HCT116 (cell line): ENCODE measurements around the gene AGPS. TPM values are rescaled to one million over a fixed set of nuclear protein-coding genes. Genes with fewer than 3 reads are reported as not detected.

Source experiments
- ATAC-seq: fragments of 200-7000 bp; cut with Tn5 transposase; 2 replicates; pipeline ENCODE4 v1.9.1; 2020; ENCODE audit warnings: mild to moderate bottlenecking, moderate library complexity
- BruUV-seq: library from RNA; stranded (reverse); fragments of 400-500 nt; replicated peaks from 2 replicates; lab custom pipeline; 2021; lab: Mats Ljungman, UMichigan
- CTCF ChIA-PET: fragments of 300-600 bp; sonication (Branson Sonifier 250); formaldehyde crosslinking; loops from one replicate; lab custom pipeline; 2021; ENCODE audit warnings: antibody characterized with exemption; lab: Charles Lee
- POLR2A ChIA-PET: fragments of 300-600, 350-600 bp; sonication (Branson Sonifier 250); formaldehyde crosslinking; loops from one replicate; lab custom pipeline; 2021; ENCODE audit warnings: antibody characterized with exemption; lab: Charles Lee
- RAD21 ChIA-PET, 2 experiments: fragments of 300-600 bp; sonication (Branson Sonifier 250); formaldehyde crosslinking; loops; one replicate each; lab custom pipeline; 2023; ENCODE audit warnings: low total read pairs in 2 of 2; ENCODE audit not compliant: uncharacterized antibody in 2 of 2, unreplicated experiment in 2 of 2, low non-redundant PET in 1 of 2; lab: Charles Lee
- DNase-seq: peaks from one replicate; pipeline ENCODE4 v3.0.0-alpha.2; 2010; ENCODE audit warnings: low read depth, low spot score
- H2AFZ ChIP-seq: fragments of 200-600 bp; shearing (Covaris generic), sonication (generic); 2 replicates; pipeline ENCODE4 v1.6.1; 2017; ENCODE audit warnings: low read depth, mixed run types, mixed read lengths, antibody characterized with exemption, low read length; ENCODE audit not compliant: poor library complexity, severe bottlenecking
- H3K27ac ChIP-seq: 2 replicates; pipeline ENCODE4 v1.5.1; 2012; ENCODE audit warnings: low read depth, low read length
- H3K27me3 ChIP-seq: fragments of 200-600 bp; sonication (generic); 2 replicates; pipeline ENCODE4 v1.6.1; 2016; ENCODE audit warnings: mixed run types, low read length, mixed read lengths; ENCODE audit not compliant: insufficient read depth
- H3K36me3 ChIP-seq, 2 experiments: fragments of 200-500 bp in 1 of 2; fragments of 200-600 bp in 1 of 2; sonication (Bioruptor generic) in 1 of 2; sonication (generic) in 1 of 2; 2 replicates each; pipeline versions ENCODE4 v1.5.1 to v1.6.1; 2014 to 2016; ENCODE audit warnings: low read length in 2 of 2, inconsistent platforms in 1 of 2, mixed read lengths in 1 of 2, mixed run types in 1 of 2; ENCODE audit not compliant: insufficient read depth in 2 of 2, control insufficient read depth in 1 of 2
- H3K4me1 ChIP-seq, 2 experiments: fragments of 200-600 bp in 1 of 2; sonication (generic) in 1 of 2; 2 replicates each; pipeline versions ENCODE4 v1.5.1 to v1.6.1; 2012 to 2017; ENCODE audit warnings: low read length in 2 of 2, inconsistent platforms in 1 of 2, mild to moderate bottlenecking in 1 of 2, mixed read lengths in 1 of 2, mixed run types in 1 of 2, moderate library complexity in 1 of 2; ENCODE audit not compliant: insufficient read depth in 2 of 2, control insufficient read depth in 1 of 2
- H3K4me2 ChIP-seq: fragments of 200-600 bp; sonication (generic); 2 replicates; pipeline ENCODE4 v1.6.1; 2017; ENCODE audit warnings: mixed run types, low read length, mixed read lengths
- H3K4me3 ChIP-seq, 2 experiments: fragments of 200-600 bp in 1 of 2; sonication (generic) in 1 of 2; replicated peaks in 1 of 2; 2 replicates each; pipeline ENCODE4 v1.5.1; 2011 to 2016; ENCODE audit warnings: low read length in 2 of 2, control low read depth in 1 of 2, low read depth in 1 of 2, mild to moderate bottlenecking in 1 of 2, mixed read lengths in 1 of 2, mixed run types in 1 of 2
- H3K79me2 ChIP-seq: fragments of 200-600 bp; sonication (generic); 2 replicates; pipeline ENCODE4 v1.6.1; 2017; ENCODE audit warnings: mild to moderate bottlenecking, mixed run types, low read length, moderate library complexity, mixed read lengths; ENCODE audit not compliant: insufficient read depth
- H3K9ac ChIP-seq: fragments of 200-600 bp; sonication (generic); 2 replicates; pipeline ENCODE4 v1.6.1; 2016; ENCODE audit warnings: low read length, mixed read lengths
- H3K9me2 ChIP-seq: fragments of 200-600 bp; sonication (generic), shearing (Covaris generic); 2 replicates; pipeline ENCODE4 v1.6.1; 2017; ENCODE audit warnings: mixed run types, mild to moderate bottlenecking, moderate library complexity; ENCODE audit not compliant: insufficient read depth
- H3K9me3 ChIP-seq, 2 experiments: fragments of 200-500 bp in 1 of 2; fragments of 200-600 bp in 1 of 2; sonication (Bioruptor generic) in 1 of 2; sonication (generic) in 1 of 2; 2 replicates each; pipeline ENCODE4 v1.6.1; 2014 to 2017; ENCODE audit warnings: low read length in 2 of 2, mixed read lengths in 2 of 2, inconsistent platforms in 1 of 2, low read depth in 1 of 2, mild to moderate bottlenecking in 1 of 2, mixed run types in 1 of 2, moderate library complexity in 1 of 2; ENCODE audit not compliant: control insufficient read depth in 1 of 2, insufficient read depth in 1 of 2
- H4K20me1 ChIP-seq: fragments of 200-600 bp; sonication (generic), shearing (Covaris generic); 2 replicates; pipeline ENCODE4 v1.6.1; 2017; ENCODE audit warnings: mixed run types, mild to moderate bottlenecking, moderate library complexity; ENCODE audit not compliant: insufficient read depth
- CBX3 ChIP-seq: IDR thresholded peaks from 2 replicates; pipeline ENCODE4 v1.6.1; 2012; ENCODE audit warnings: low read depth
- CEBPB ChIP-seq: IDR thresholded peaks from 2 replicates; pipeline ENCODE4 v1.6.1; 2012; ENCODE audit warnings: low read depth
- EGR1 ChIP-seq: IDR thresholded peaks from 2 replicates; pipeline ENCODE4 v1.6.1; 2012; ENCODE audit warnings: low read depth
- ELF1 ChIP-seq: IDR thresholded peaks from 2 replicates; pipeline ENCODE4 v1.6.1; 2012; ENCODE audit warnings: low read depth, borderline replicate concordance
- EZH2 ChIP-seq: fragments of 200-600 bp; sonication (generic); IDR thresholded peaks from 2 replicates; pipeline ENCODE4 v1.6.1; 2017; ENCODE audit warnings: antibody characterized with exemption, mixed run types
- FOSL1 ChIP-seq: IDR thresholded peaks from 2 replicates; pipeline ENCODE4 v1.6.1; 2012; ENCODE audit warnings: low read depth
- JUND ChIP-seq: IDR thresholded peaks from 2 replicates; pipeline ENCODE4 v1.6.1; 2012
- POLR2A ChIP-seq: IDR thresholded peaks from 2 replicates; pipeline ENCODE4 v1.7.0; 2011; ENCODE audit warnings: borderline replicate concordance; ENCODE audit not compliant: insufficient read depth, insufficient read length; ENCODE audit errors: extremely low read depth
- SP1 ChIP-seq: IDR thresholded peaks from 2 replicates; pipeline ENCODE4 v1.6.1; 2012; ENCODE audit warnings: low read depth
- TCF7L2 ChIP-seq: IDR thresholded peaks from 2 replicates; pipeline ENCODE4 v1.7.0; 2011; ENCODE audit warnings: borderline replicate concordance, inconsistent platforms; ENCODE audit not compliant: insufficient read depth, insufficient read length; ENCODE audit errors: extremely low read depth
- YY1 ChIP-seq: IDR thresholded peaks from 2 replicates; pipeline ENCODE4 v1.6.1; 2011; ENCODE audit warnings: low read length, low read depth, moderate library complexity, mild to moderate bottlenecking; ENCODE audit not compliant: insufficient replicate concordance; ENCODE audit errors: extremely low read depth
- ZFX ChIP-seq: fragments of 450-650 bp; IDR thresholded peaks from 2 replicates; pipeline ENCODE4 v1.6.1; 2017
- ZNF274 ChIP-seq: fragments of 200-500 bp; sonication (Bioruptor generic); IDR thresholded peaks from 2 replicates; pipeline ENCODE4 v1.6.1; 2014; ENCODE audit warnings: mild to moderate bottlenecking, low read depth, low read length, inconsistent platforms
- intact Hi-C: fragments of 100-400 bp; cut with micrococcal nuclease; formaldehyde crosslinking; loops from 2 replicates; pipeline ENCODE4 v1.10.0; 2022
- total RNA-seq: library from RNA; stranded (reverse); gene quantifications from one replicate; pipeline ENCODE4 v1.2.1, GENCODE V29; 2021; ENCODE audit not compliant: unreplicated experiment
- TF ChIP-seq, protein P1 (sequence below), 3 experiments: fragments of 200-600 bp in 1 of 3; sonication (generic) in 1 of 3; IDR thresholded peaks in 2 of 3; conservative IDR thresholded peaks in 1 of 3; 2 replicates each; pipeline ENCODE4 v1.5.1; 2012 to 2017; ENCODE audit warnings: low read depth in 2 of 3, low read length in 2 of 3, antibody characterized with exemption in 1 of 3, borderline replicate concordance in 1 of 3, control low read depth in 1 of 3, mild to moderate bottlenecking in 1 of 3, mixed read lengths in 1 of 3, mixed run types in 1 of 3, moderate library complexity in 1 of 3; ENCODE audit not compliant: insufficient read depth in 1 of 3
- TF ChIP-seq, protein P2 (sequence below): IDR thresholded peaks from 2 replicates; pipeline ENCODE4 v1.6.1; 2012; ENCODE audit warnings: low read depth

AGPS gene
- total RNA-seq, 1 experiment from 2014 or later, result 66.6 TPM

DNA sequence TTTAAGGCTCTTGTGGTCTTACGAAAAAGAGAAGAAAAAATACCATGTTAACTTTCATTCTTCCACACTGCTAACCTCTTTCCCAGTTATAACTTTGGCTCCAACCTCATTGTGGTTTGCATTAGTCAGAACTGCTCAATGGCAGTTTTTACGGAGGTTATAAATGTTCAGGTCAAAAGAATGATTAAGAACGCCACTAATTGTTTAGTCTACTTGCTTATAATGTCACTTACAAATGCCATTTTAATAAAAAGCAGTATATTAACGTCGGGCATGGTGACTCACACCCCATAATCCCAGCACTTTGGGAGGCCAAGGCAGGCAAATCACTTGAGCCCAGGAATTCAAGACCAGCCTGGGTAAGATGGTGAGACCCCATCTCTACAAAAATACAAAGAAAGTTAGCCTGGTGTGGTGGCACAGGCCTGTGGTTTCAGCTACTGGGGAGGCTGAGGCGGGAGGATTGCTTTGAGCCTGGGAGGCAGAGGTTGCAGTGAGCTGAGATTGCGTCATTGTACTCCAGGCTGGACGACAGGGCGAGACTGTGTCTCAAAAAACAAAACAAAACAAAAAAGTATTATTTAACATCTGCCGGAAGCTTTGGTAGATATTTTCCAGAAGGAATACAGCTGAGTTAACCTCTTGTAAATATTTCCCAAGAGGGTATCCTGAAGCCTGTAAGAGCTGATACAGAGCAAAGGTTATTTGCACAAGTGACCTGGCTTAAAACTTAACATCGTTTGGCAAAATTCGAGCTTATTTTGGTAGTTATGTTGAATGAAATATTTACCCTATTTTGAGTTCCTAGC, 5.1 kb downstream of the AGPS start:
- H3K36me3 ChIP-seq, result no peaks in the 10 kb centered on the region
- ChIA-PET RAD21 (no interaction called here), POLR2A (no interaction called here), CTCF (no interaction called here)
- no peak overlapping the region for H3K9ac ChIP-seq
- no TSS peak for BruUV-seq
- H4K20me1 ChIP-seq, result peaks cover 12% of the 10 kb centered on the region; the same call in 1 of the 2 replicates
- H2AFZ ChIP-seq, result no peak overlapping the region
- intact Hi-C loops, result no loop called here
- no peak overlapping the region for H3K4me3 ChIP-seq
- no peaks in the 10 kb centered on the region for H3K9me3 ChIP-seq
- H3K4me2 ChIP-seq, result peak overlapping the region; percentile 54
- H3K4me1 ChIP-seq, result peaks cover 20 to 47% of the 10 kb centered on the region in 2 experiments
- H3K27me3 ChIP-seq, result no peaks in the 10 kb centered on the region
- H3K27ac ChIP-seq, result peak overlapping the region; percentile 27; the same call in 1 of the 2 replicates
- H3K79me2 ChIP-seq, result peaks cover 97% of the 10 kb centered on the region
- TF ChIP-seq CEBPB (peak; percentile 37; the same call in 1 of the 2 replicates), EZH2 (no peak), ZNF274 (no peak), POLR2A (no peak), EGR1 (no peak), YY1 (no peak), ELF1 (no peak), FOSL1 (0 out of 2 replicates have a peak, but pooled peaks have one; percentile 4), JUND (peak; percentile 34), TCF7L2 (no peak), SP1 (no peak), ZFX (no peak), CBX3 (no peak)
- TF ChIP-seq, protein P1, sequence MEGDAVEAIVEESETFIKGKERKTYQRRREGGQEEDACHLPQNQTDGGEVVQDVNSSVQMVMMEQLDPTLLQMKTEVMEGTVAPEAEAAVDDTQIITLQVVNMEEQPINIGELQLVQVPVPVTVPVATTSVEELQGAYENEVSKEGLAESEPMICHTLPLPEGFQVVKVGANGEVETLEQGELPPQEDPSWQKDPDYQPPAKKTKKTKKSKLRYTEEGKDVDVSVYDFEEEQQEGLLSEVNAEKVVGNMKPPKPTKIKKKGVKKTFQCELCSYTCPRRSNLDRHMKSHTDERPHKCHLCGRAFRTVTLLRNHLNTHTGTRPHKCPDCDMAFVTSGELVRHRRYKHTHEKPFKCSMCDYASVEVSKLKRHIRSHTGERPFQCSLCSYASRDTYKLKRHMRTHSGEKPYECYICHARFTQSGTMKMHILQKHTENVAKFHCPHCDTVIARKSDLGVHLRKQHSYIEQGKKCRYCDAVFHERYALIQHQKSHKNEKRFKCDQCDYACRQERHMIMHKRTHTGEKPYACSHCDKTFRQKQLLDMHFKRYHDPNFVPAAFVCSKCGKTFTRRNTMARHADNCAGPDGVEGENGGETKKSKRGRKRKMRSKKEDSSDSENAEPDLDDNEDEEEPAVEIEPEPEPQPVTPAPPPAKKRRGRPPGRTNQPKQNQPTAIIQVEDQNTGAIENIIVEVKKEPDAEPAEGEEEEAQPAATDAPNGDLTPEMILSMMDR (IDR thresholded peaks at IDR 0.05 in 2 of 3, conservative IDR thresholded peaks at IDR 0.05 in 1 of 3; ENCODE audit: borderline replicate concordance in 1 of 3, insufficient read depth in 1 of 3, low read depth in 2 of 3, low read length in 2 of 3), result no peak
- TF ChIP-seq, protein P2, sequence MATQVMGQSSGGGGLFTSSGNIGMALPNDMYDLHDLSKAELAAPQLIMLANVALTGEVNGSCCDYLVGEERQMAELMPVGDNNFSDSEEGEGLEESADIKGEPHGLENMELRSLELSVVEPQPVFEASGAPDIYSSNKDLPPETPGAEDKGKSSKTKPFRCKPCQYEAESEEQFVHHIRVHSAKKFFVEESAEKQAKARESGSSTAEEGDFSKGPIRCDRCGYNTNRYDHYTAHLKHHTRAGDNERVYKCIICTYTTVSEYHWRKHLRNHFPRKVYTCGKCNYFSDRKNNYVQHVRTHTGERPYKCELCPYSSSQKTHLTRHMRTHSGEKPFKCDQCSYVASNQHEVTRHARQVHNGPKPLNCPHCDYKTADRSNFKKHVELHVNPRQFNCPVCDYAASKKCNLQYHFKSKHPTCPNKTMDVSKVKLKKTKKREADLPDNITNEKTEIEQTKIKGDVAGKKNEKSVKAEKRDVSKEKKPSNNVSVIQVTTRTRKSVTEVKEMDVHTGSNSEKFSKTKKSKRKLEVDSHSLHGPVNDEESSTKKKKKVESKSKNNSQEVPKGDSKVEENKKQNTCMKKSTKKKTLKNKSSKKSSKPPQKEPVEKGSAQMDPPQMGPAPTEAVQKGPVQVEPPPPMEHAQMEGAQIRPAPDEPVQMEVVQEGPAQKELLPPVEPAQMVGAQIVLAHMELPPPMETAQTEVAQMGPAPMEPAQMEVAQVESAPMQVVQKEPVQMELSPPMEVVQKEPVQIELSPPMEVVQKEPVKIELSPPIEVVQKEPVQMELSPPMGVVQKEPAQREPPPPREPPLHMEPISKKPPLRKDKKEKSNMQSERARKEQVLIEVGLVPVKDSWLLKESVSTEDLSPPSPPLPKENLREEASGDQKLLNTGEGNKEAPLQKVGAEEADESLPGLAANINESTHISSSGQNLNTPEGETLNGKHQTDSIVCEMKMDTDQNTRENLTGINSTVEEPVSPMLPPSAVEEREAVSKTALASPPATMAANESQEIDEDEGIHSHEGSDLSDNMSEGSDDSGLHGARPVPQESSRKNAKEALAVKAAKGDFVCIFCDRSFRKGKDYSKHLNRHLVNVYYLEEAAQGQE, result no peak
- DNase-seq, result no peak
- no peaks in the 10 kb centered on the region for H3K9me2 ChIP-seq
- no peak for ATAC-seq
